Large intestine (tissue), 12 donors: Measurements from ENCODE around the gene SMIM11. TPM values are rescaled to one million over a fixed set of nuclear protein-coding genes. Genes with fewer than 3 reads are reported as not detected.
A peak's percentile ranks its signal among the peaks of the same experiment; 100 is the strongest.
"Not testable (repeated sequence)": the region's sequence is repeated elsewhere in the genome, so short reads cannot be mapped to it uniquely, and the experiment has no call there.

ENCODE experiments used
- DNase-seq, 2 donors: peaks; one replicate each; pipeline versions ENCODE4 v3.0.0 to v3.0.0-alpha.2; 2013
- H3K27ac ChIP-seq: one replicate; pipeline ENCODE4 v1.5.1; 2013; ENCODE audit warnings: low read length
- H3K27me3 ChIP-seq: 2 replicates; pipeline ENCODE4 v1.6.1; 2013; ENCODE audit warnings: low read length; ENCODE audit not compliant: control insufficient read depth, insufficient read depth
- H3K36me3 ChIP-seq: 2 replicates; pipeline ENCODE4 v1.6.1; 2013; ENCODE audit warnings: low read length; ENCODE audit not compliant: control insufficient read depth, insufficient read depth
- H3K4me1 ChIP-seq: one replicate; pipeline ENCODE4 v1.6.1; 2013; ENCODE audit warnings: low read length; ENCODE audit not compliant: control insufficient read depth, insufficient read depth
- H3K4me3 ChIP-seq: one replicate; pipeline ENCODE4 v1.5.1; 2013; ENCODE audit warnings: low read length
- H3K9me3 ChIP-seq: one replicate; pipeline ENCODE4 v1.6.1; 2013; ENCODE audit warnings: mild to moderate bottlenecking, low read depth, low read length, moderate library complexity; ENCODE audit not compliant: control insufficient read depth
- WGBS: methylation state at CpG from one replicate; pipeline ENCODE4 v1.1.5; 2013; ENCODE audit warnings: low lambda C conversion rate; ENCODE audit not compliant: insufficient coverage; 5-methylcytosine and 5-hydroxymethylcytosine counted together
- long read RNA-seq, 11 donors: transcript quantifications; one replicate each; lab custom pipeline, GENCODE V29; 2026
- polyA plus RNA-seq: library from polyadenylated mRNA; unstranded; fragments of 120-200 nt; gene quantifications from one replicate; pipeline ENCODE4 v1.2.1, GENCODE V29; 2013

SMIM11 gene, protein sequence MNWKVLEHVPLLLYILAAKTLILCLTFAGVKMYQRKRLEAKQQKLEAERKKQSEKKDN
- polyA plus RNA-seq: 11.8 TPM
- long read RNA-seq, donor 1, partial matches to known transcripts: 8 of 11 reads
- long read RNA-seq, donor 1, other reads (novel, unspliced or antisense): 0 of 11 reads
- long read RNA-seq, donor 2, transcript SMIM11A-201 (4 exons, 850 nt): major isoform, 10 of 21 reads
- long read RNA-seq, donor 2, partial matches to known transcripts: 9 of 21 reads
- long read RNA-seq, donor 2, other reads (novel, unspliced or antisense): 0 of 21 reads
- long read RNA-seq, donor 3, transcript SMIM11A-201 (4 exons, 850 nt): major isoform, 13 of 32 reads
- long read RNA-seq, donor 3, partial matches to known transcripts: 18 of 32 reads
- long read RNA-seq, donor 3, other reads (novel, unspliced or antisense): 0 of 32 reads
- long read RNA-seq, donor 4, partial matches to known transcripts: 0 of 2 reads
- long read RNA-seq, donor 4, other reads (novel, unspliced or antisense): 0 of 2 reads
- long read RNA-seq, donor 5, transcript SMIM11A-201 (4 exons, 850 nt): major isoform, 6 of 6 reads
- long read RNA-seq, donor 5, partial matches to known transcripts: 0 of 6 reads
- long read RNA-seq, donor 5, other reads (novel, unspliced or antisense): 0 of 6 reads
- long read RNA-seq, donor 6, partial matches to known transcripts: 9 of 14 reads
- long read RNA-seq, donor 6, other reads (novel, unspliced or antisense): 0 of 14 reads
- long read RNA-seq, donor 7, partial matches to known transcripts: 6 of 11 reads
- long read RNA-seq, donor 7, other reads (novel, unspliced or antisense): 0 of 11 reads
- long read RNA-seq, donor 8, transcript SMIM11A-201 (4 exons, 850 nt): major isoform, 11 of 11 reads
- long read RNA-seq, donor 8, partial matches to known transcripts: 0 of 11 reads
- long read RNA-seq, donor 8, other reads (novel, unspliced or antisense): 0 of 11 reads
- long read RNA-seq, donor 9, partial matches to known transcripts: 0 of 7 reads
- long read RNA-seq, donor 9, other reads (novel, unspliced or antisense): 0 of 7 reads
- long read RNA-seq, donor 10, partial matches to known transcripts: 9 of 14 reads
- long read RNA-seq, donor 10, other reads (novel, unspliced or antisense): 0 of 14 reads
- long read RNA-seq, donor 11, partial matches to known transcripts: 10 of 13 reads
- long read RNA-seq, donor 11, other reads (novel, unspliced or antisense): 0 of 13 reads

DNA sequence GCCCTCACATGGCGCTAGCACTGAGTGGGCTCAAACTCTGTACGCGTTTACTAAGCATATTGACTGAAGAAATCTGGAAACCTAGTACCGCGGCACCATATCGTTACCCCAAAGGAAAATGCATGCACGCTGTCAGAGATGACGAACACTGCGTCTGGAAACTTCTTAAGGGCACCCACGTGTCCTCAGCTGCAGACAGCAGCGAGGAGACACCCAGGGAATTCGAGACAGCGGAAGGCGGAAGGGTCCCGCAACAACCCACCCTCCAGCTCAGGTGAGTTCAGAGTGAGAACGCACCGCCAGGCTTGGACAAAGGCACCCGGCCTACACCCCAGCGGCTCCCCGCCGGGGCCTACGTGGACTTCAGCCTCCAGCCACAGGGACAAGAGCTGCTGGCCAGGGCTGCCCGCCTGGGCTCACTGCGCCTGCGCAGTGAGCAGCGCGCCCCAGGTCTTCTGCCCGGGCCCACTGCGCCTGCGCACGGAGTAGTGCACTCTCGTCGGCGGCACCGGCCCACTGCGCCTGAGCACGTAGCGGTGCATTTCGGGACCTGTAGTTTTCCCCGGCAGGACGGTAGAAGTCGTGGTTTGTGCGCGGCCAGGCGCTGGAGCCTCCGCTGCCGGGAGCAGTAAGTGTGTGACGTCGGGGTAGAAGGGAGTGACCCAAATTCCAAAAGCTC, at the start of gene SMIM11:
TSS of gene SMIM11 (plus strand) at position 568 of the 679 bp plus-strand sequence. CDS start 3,998 bp downstream, outside the sequence.
- H3K36me3 ChIP-seq, H3K9me3 ChIP-seq, H3K4me1 ChIP-seq, H3K27ac ChIP-seq, H3K27me3 ChIP-seq, H3K4me3 ChIP-seq, DNase-seq: not testable (repeated sequence)
- WGBS: no CpG with 5 or more reads among the region's 49 CpGs

DNA sequence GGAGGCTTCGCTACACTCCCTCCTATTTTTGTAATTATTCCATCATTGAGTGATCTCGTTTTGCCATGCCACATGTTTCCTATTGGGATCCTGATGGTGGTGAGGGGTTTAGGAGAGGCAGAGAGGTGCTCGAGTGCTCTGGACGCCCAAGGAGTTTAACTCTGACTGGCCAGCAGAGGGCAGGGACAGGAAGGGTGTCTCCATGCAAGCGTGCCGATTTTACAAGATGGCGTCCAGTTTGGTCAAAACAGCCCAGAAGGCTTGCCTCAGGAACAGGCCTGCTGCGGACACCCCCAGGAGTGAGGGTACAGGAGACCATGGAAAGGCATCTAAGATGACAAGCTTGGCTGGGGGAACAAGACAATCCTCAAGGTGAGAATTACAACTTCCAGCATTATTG, 45.3 kb upstream of the SMIM11 start:
- Histone ChIP-seq H3K27me3 (no peaks in the 10 kb centered on the region), H3K4me3 (no peak overlapping the region), H3K27ac (no peak overlapping the region), H3K9me3 (no peaks in the 10 kb centered on the region), H3K4me1 (no peaks in the 10 kb centered on the region), H3K36me3 (no peaks in the 10 kb centered on the region)
- DNase-seq: no peak
- no CpG with 5 or more reads among the region's 8 CpGs for WGBS

DNA sequence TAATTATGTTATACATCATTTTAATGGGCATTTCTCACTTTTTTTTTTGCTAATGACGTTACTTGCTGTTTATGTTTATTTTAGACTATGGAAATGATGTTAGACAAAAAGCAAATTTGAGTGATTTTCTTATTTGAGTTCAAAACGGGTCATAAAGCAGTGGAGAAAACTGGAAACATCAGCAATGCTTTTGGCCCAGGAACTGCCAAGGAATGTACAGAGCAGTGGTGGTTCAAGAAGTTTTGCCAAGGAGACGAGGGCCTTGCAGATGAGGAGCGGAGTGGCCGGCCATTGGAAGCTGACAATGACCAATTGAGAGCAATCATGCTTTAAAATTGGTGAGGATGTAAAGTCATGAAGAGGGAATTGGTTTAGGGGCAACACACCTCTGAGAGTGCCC, 43.6 kb upstream of the SMIM11 start:
- DNase-seq: no peak
- Histone ChIP-seq H3K27me3 (no peaks in the 10 kb centered on the region), H3K27ac (no peak overlapping the region), H3K9me3 (no peaks in the 10 kb centered on the region), H3K4me3 (no peak overlapping the region), H3K36me3 (no peaks in the 10 kb centered on the region), H3K4me1 (peaks cover 5% of the 10 kb centered on the region)
- WGBS: 100% methylated on average over 1 of the region's 5 CpGs

DNA sequence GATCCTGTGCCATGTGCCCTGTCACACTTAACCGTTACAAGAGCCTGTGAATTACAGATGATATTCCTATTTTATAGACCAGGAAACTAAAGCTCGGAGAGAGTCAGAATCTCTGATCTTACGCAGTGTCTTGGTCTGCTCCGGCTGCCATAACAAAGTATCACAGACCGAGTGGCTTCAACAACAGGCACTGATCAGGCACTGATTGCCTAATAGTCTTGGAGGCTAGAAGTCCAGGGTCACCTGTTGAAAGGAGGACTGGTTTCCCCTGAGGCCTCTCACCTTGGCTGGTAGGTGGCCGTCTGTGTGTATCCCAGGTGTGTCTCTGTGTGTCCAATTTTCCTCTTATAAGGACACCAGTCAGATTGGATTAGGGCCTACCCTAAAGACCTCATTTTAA, 43.0 kb upstream of the SMIM11 start:
- Histone ChIP-seq H3K27ac (no peak overlapping the region), H3K27me3 (no peaks in the 10 kb centered on the region), H3K4me3 (no peak overlapping the region), H3K36me3 (no peaks in the 10 kb centered on the region), H3K4me1 (peaks cover 11% of the 10 kb centered on the region), H3K9me3 (no peaks in the 10 kb centered on the region)
- DNase-seq: peak in 1 of 2 donors; percentile 51
- no CpG with 5 or more reads among the region's 6 CpGs for WGBS

DNA sequence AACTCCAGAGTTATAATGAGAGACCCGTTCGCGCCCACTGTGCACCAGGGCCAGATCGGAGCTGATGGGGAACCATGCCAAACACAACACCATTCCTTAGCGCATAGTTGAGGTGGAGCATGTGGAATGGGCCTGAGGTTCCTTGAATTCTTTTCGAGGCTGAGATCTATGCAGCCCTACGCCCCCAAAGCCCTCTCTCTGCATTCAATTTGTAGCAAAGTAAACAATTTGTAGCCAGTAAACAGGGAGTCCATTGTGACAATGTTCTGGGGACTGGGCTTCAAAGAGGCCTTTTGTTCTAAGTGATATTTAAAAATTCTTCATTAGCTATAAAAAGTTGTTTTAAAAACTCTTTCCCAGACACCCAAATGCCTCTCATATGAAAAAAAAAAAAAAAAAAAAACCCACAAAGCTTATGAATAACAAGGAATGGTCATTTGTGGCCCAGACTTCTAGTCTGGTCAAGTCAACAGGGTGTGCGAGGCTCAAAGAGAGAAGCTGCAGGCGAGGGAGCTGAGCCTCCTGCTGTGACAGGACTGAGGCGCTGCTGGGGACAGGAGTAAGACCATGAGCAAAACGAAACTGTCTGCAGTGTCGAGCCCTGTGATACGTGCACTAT, 42.1 kb upstream of the SMIM11 start:
- no CpG with 5 or more reads among the region's 13 CpGs for WGBS
- peaks cover 11% of the 10 kb centered on the region for H3K4me1 ChIP-seq
- no peaks in the 10 kb centered on the region for H3K27me3 ChIP-seq
- H3K27ac ChIP-seq: no peak overlapping the region
- H3K4me3 ChIP-seq: no peak overlapping the region
- H3K36me3 ChIP-seq: no peaks in the 10 kb centered on the region
- H3K9me3 ChIP-seq: no peaks in the 10 kb centered on the region
- DNase-seq: no peak

DNA sequence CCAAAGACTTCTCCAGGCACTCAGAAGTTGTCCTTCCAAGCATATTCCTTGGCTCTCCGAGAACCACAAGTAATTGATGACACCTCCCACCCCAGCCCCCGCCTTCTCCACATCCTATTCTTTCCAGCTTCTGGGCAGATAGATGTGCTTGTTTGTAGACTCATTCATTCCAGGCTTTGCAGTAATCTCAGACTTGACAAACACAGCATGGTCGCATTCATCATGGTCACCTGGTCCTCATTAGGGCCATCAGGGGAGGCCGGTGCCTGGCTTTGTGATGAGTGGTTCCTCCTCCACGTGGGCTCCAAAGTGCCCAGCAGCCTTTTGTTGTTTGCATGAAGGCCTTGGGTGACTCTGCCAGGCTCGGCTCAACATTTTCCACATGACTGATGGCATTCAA, 40.0 kb upstream of the SMIM11 start:
- Histone ChIP-seq H3K36me3 (no peaks in the 10 kb centered on the region), H3K27me3 (no peaks in the 10 kb centered on the region), H3K9me3 (no peaks in the 10 kb centered on the region), H3K4me3 (no peak overlapping the region), H3K4me1 (peaks cover 11% of the 10 kb centered on the region), H3K27ac (no peak overlapping the region)
- WGBS: no CpG with 5 or more reads among the region's 6 CpGs
- DNase-seq: no peak

DNA sequence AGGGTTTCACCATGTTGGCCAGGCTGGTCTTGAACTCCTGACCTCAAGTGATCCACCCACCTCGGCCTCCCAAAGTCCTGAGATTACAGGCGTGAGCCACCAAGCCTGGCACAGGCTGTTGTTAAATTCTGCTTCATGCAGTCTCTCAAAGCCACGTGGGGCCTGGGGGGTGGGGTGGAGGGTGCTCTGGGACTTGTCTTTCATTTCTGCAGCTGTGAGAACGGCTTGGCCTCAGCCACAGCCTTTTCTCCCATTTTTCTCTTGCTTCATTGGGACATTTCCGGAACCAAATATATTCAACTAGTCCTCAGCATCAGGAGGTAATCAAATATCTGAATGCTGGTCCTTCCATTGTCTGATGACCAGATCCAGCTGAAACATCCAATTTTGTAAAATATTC, 39.1 kb upstream of the SMIM11 start:
- Histone ChIP-seq H3K4me1 (peaks cover 11% of the 10 kb centered on the region), H3K27me3 (no peaks in the 10 kb centered on the region), H3K9me3 (no peaks in the 10 kb centered on the region), H3K4me3 (no peak overlapping the region), H3K27ac (peak overlapping the region; percentile 41), H3K36me3 (no peaks in the 10 kb centered on the region)
- no CpG with 5 or more reads among the region's 5 CpGs for WGBS
- DNase-seq: no peak

DNA sequence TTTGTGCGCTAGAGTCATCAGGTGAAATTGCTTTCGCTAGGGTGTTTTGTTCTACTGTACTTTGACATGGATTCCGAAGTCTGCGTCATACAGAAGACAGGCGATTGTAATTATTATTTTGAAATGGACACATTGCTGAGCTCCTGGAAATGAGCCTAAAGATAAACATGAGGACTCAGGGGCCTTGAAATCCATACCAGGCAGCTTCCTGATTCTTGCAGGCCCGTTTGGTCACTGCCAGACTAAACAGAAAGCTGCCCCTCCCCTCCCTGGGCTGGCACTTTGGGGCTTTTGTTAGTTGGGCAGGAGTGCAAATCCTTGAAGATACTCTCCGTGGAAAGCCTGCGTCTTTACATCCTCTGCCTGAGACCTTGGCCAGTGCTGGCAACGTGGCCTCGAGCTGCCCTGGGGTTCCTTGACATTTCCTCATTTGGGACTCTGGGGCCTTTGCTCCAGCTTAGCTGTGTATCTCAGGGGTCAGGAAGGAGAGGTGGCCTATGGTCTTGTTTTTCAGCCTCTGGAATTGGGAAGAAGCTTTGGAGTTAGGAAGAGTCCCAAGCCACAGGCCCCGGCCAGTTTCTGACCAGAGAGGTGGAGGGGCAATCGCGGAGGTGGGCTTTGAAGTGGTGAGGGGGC, 38.4 kb upstream of the SMIM11 start:
- DNase-seq: peak; percentile 67 to 87
- H3K27ac ChIP-seq: peak overlapping the region; percentile 41
- H3K4me1 ChIP-seq: peaks cover 11% of the 10 kb centered on the region
- H3K4me3 ChIP-seq: no peak overlapping the region
- no CpG with 5 or more reads among the region's 13 CpGs for WGBS
- no peaks in the 10 kb centered on the region for H3K36me3 ChIP-seq
- H3K9me3 ChIP-seq: no peaks in the 10 kb centered on the region
- H3K27me3 ChIP-seq: no peaks in the 10 kb centered on the region

DNA sequence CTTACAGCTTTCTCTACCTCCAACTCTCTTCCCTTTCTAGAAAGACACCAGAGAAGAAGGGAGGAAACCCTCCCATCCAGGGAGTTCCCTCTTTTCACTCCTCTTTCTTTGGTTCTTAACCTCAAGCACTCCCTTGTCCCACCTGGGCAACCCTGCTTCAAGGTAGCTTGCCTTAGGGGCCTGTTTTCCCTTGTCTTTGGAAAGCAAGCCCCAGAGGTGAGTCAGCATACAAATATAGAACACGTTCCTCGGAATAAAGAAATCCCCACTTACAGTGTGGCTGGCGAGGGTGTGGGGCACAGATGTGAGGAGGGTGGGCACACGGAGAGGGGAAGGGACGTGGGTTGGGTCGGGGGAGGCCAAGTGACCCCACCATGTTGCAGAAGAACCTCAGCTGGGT, 37.6 kb upstream of the SMIM11 start:
- Histone ChIP-seq H3K9me3 (no peaks in the 10 kb centered on the region), H3K27ac (no peak overlapping the region), H3K36me3 (no peaks in the 10 kb centered on the region), H3K27me3 (no peaks in the 10 kb centered on the region), H3K4me3 (no peak overlapping the region), H3K4me1 (peaks cover 11% of the 10 kb centered on the region)
- WGBS: no CpG with 5 or more reads among the region's 6 CpGs
- no peak for DNase-seq
